Measurements from ENCODE around the gene CUL2.

DNA sequence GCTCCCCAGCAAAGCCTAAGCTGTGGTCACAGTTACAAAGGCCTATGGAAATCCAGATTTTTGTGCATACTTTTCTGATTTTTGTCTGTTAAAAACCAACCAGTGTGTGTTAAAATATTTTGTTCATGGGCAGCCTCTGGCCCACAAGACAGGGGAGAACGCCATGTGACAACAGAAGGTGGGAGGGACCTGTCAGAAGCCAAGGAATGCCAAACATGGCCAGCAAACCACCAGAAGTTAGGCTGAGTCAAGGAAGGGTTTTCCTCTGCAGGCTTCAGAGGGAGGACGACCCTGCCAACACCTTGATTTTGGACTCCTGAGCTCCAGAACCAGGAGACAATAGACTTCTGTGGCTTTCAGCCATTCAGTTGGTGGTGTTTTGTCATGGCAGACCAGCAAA, 127.3 kb downstream of the CUL2 start:
- TF ChIP-seq, protein P1, sequence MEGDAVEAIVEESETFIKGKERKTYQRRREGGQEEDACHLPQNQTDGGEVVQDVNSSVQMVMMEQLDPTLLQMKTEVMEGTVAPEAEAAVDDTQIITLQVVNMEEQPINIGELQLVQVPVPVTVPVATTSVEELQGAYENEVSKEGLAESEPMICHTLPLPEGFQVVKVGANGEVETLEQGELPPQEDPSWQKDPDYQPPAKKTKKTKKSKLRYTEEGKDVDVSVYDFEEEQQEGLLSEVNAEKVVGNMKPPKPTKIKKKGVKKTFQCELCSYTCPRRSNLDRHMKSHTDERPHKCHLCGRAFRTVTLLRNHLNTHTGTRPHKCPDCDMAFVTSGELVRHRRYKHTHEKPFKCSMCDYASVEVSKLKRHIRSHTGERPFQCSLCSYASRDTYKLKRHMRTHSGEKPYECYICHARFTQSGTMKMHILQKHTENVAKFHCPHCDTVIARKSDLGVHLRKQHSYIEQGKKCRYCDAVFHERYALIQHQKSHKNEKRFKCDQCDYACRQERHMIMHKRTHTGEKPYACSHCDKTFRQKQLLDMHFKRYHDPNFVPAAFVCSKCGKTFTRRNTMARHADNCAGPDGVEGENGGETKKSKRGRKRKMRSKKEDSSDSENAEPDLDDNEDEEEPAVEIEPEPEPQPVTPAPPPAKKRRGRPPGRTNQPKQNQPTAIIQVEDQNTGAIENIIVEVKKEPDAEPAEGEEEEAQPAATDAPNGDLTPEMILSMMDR (IDR thresholded peaks at IDR 0.05), result no peak
- TF ChIP-seq EZH2 (IDR thresholded peaks at IDR 0.05; ENCODE audit: borderline replicate concordance, insufficient read depth, low read depth, low read length, poor library complexity, severe bottlenecking), result no peak

Data from B cell (primary cell).